ENCODE results near the gene ECI1.

- TF ChIP-seq CTCF (IDR thresholded peaks at IDR 0.05): no peak
- TF ChIP-seq EZH2 (IDR thresholded peaks at IDR 0.05): no peak
Measured at GRCh38 chr16:2233046-2233775, 18.2 kb downstream of the ECI1 start.

Measured in neural progenitor cell (in vitro differentiated cells).